GM23248 (cell line): ENCODE results near the gene UBR3.
"Not testable (repeated sequence)": the region's sequence is repeated elsewhere in the genome, so short reads cannot be mapped to it uniquely, and the experiment has no call there.

Experiments
- EZH2 ChIP-seq: fragments of 200-600 bp; sonication (generic); IDR thresholded peaks from 2 replicates; pipeline ENCODE4 v1.6.1; 2018; ENCODE audit warnings: antibody characterized with exemption, mild to moderate bottlenecking; ENCODE audit not compliant: insufficient read depth, poor library complexity, severe bottlenecking
- EZH2phosphoT487 ChIP-seq: fragments of 200-600 bp; sonication (generic); IDR thresholded peaks from 2 replicates; pipeline ENCODE4 v1.6.1; 2018; ENCODE audit warnings: antibody characterized with exemption, moderate library complexity, mild to moderate bottlenecking, low read depth; ENCODE audit not compliant: insufficient read depth

DNA sequence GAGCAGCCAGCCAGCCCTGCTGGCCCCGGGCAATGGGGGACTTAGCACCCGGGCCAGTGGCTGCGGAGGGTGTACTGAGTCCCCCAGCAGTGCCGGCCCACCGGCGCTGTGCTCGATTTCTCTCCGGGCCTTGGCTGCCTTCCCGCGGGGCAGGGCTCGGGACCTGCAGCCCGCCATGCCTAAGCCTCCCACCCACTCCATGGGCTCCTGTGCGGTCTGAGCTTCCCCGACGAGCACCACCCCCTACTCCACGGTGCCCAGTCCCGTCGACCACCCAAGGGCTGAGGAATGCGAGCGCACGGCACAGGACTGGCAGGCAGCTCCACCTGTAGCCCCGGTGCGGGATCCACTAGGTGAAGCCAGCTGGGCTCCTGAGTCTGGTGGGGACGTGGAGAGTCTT, 14.4 kb downstream of the UBR3 start:
- TF ChIP-seq EZH2, EZH2phosphoT487: not testable (repeated sequence)
